OCI-LY3 (cell line): ENCODE data around the gene RGL4.

Source experiments
- H2AFZ ChIP-seq: fragments of 200-600, 300-600 bp; shearing (Covaris generic); 2 replicates; pipeline ENCODE4 v1.6.0; 2014; ENCODE audit warnings: antibody characterized with exemption, low read depth, low read length
- H3K27ac ChIP-seq: fragments of 200-600, 300-600 bp; sonication (generic); 2 replicates; pipeline ENCODE4 v1.5.1; 2014; ENCODE audit warnings: mild to moderate bottlenecking, low read length, moderate library complexity, mixed read lengths
- H3K27me3 ChIP-seq: fragments of 200-600, 300-600 bp; sonication (generic); 2 replicates; pipeline ENCODE4 v1.6.1; 2014; ENCODE audit warnings: low read depth, low read length, mixed read lengths
- H3K36me3 ChIP-seq: fragments of 200-600, 300-600 bp; sonication (generic); replicated peaks from 2 replicates; pipeline ENCODE3; 2014; ENCODE audit warnings: low read depth, low read length, mixed read lengths
- H3K4me1 ChIP-seq: fragments of 300-600, 200-600 bp; sonication (generic); 2 replicates; pipeline ENCODE4 v1.6.1; 2014; ENCODE audit warnings: low read length, mixed read lengths
- H3K4me2 ChIP-seq: fragments of 200-600, 300-600 bp; sonication (generic); 2 replicates; pipeline ENCODE4 v1.6.1; 2014; ENCODE audit warnings: low read length, mixed read lengths
- H3K4me3 ChIP-seq: fragments of 300-600, 200-600 bp; sonication (generic); 2 replicates; pipeline ENCODE4 v1.5.1; 2014; ENCODE audit warnings: antibody characterized with exemption, mild to moderate bottlenecking, low read length, moderate library complexity
- H3K79me2 ChIP-seq: fragments of 300-600, 200-600 bp; shearing (Covaris generic); 2 replicates; pipeline ENCODE4 v1.6.1; 2014; ENCODE audit warnings: mild to moderate bottlenecking, low read length, mixed read lengths
- H3K9ac ChIP-seq: fragments of 300-600, 200-600 bp; shearing (Covaris generic); 2 replicates; pipeline ENCODE4 v1.6.0; 2014; ENCODE audit warnings: mild to moderate bottlenecking, low read length, moderate library complexity
- H3K9me3 ChIP-seq: fragments of 200-600, 300-600 bp; shearing (Covaris generic); 2 replicates; pipeline ENCODE4 v1.6.1; 2014; ENCODE audit warnings: low read length, mixed read lengths; ENCODE audit not compliant: insufficient read depth
- H4K20me1 ChIP-seq: fragments of 200-600, 300-600 bp; sonication (generic); 2 replicates; pipeline ENCODE4 v1.6.1; 2016; ENCODE audit warnings: low read length, mixed read lengths; ENCODE audit not compliant: insufficient read depth
- EZH2phosphoT487 ChIP-seq: fragments of 200-600 bp; shearing (Covaris generic); IDR thresholded peaks from 2 replicates; pipeline ENCODE4 v1.6.1; 2018; ENCODE audit warnings: antibody characterized with exemption, mixed run types, low read depth
- TF ChIP-seq, protein P1 (sequence below): fragments of 200-600, 300-600 bp; sonication (generic); IDR thresholded peaks from 2 replicates; pipeline ENCODE4 v1.5.1; 2014; ENCODE audit warnings: antibody characterized with exemption, low read length, low read depth

Gene RGL4

DNA sequence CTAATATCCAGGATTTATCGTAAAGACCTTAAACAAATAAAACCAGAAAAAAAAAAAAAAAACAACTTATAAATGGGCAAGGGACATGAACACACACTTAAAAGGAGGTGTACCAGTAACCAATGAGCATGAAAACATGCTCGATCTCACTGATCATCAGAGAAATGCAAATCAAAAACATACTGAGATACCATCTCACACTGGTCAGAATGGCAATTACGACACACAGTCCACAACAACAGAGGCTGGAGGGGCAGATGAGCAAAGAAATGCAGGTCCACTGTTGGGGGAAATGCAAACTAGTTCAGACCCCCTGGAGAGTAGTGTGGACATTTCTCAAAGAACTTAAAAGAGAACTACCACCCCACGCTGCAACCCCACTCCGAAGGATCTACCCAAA is 13.2 kb downstream of the RGL4 start:
- Histone ChIP-seq H3K27ac (no peak overlapping the region), H3K36me3 (peaks cover 83% of the 10 kb centered on the region), H3K4me3 (no peak overlapping the region), H4K20me1 (peaks cover 37% of the 10 kb centered on the region), H3K27me3 (no peaks in the 10 kb centered on the region), H3K9me3 (no peaks in the 10 kb centered on the region), H3K4me1 (peaks cover 3% of the 10 kb centered on the region), H3K4me2 (no peak overlapping the region), H3K79me2 (peaks cover 33% of the 10 kb centered on the region), H2AFZ (no peak overlapping the region), H3K9ac (no peak overlapping the region)
- TF ChIP-seq EZH2phosphoT487, result no peak
- TF ChIP-seq, protein P1, sequence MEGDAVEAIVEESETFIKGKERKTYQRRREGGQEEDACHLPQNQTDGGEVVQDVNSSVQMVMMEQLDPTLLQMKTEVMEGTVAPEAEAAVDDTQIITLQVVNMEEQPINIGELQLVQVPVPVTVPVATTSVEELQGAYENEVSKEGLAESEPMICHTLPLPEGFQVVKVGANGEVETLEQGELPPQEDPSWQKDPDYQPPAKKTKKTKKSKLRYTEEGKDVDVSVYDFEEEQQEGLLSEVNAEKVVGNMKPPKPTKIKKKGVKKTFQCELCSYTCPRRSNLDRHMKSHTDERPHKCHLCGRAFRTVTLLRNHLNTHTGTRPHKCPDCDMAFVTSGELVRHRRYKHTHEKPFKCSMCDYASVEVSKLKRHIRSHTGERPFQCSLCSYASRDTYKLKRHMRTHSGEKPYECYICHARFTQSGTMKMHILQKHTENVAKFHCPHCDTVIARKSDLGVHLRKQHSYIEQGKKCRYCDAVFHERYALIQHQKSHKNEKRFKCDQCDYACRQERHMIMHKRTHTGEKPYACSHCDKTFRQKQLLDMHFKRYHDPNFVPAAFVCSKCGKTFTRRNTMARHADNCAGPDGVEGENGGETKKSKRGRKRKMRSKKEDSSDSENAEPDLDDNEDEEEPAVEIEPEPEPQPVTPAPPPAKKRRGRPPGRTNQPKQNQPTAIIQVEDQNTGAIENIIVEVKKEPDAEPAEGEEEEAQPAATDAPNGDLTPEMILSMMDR, result no peak

DNA sequence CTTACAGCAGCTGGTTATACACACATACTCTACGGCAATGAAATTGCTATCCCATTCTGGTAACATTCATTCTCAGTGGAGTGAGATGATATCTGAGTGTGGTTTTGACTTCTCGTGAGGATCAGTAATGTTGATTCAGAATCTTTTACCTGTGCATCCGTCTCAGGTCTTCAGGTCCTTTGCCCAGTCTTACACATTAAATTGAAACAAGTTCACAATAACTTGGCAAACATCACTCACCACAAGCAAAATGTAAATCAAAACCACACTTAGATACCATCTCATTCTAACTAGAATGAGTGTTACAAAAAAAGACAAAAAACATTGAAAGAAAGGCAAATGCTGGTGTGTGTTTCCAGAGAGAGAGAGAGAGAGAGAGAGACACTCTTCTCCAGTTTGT is 14.0 kb downstream of the RGL4 start:
- Histone ChIP-seq H3K27ac (no peak overlapping the region), H3K9ac (no peak overlapping the region), H3K36me3 (peaks cover 88% of the 10 kb centered on the region), H3K4me1 (peaks cover 3% of the 10 kb centered on the region), H3K4me2 (no peak overlapping the region), H3K9me3 (no peaks in the 10 kb centered on the region), H3K4me3 (no peak overlapping the region), H3K79me2 (peaks cover 33% of the 10 kb centered on the region), H2AFZ (no peak overlapping the region), H4K20me1 (peaks cover 37% of the 10 kb centered on the region), H3K27me3 (no peaks in the 10 kb centered on the region)
- TF ChIP-seq, protein P1, result no peak
- no peak for TF ChIP-seq EZH2phosphoT487

DNA sequence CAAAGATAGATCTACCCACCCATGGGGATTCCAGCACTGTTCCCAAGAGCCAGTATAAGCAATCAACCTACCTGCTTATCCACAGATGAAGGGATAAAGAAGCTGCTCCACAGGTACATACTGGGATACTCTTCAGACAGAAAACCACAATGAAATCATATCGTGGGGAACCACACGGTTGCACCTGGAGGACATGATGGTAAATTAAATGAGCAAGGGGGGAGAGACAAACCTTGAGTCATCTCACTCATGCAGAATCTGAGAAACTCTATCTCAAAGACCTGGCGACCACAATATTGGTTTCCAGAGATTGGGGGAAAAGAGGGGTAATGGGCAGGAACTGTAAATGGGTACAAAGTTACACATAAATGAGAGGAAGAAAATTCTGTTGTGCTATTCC is 14.5 kb downstream of the RGL4 start:
- no peak overlapping the region for H3K4me3 ChIP-seq
- peaks cover 37% of the 10 kb centered on the region for H4K20me1 ChIP-seq
- H3K4me2 ChIP-seq, result no peak overlapping the region
- no peaks in the 10 kb centered on the region for H3K27me3 ChIP-seq
- H3K9ac ChIP-seq, result no peak overlapping the region
- no peak overlapping the region for H2AFZ ChIP-seq
- H3K4me1 ChIP-seq, result peaks cover 3% of the 10 kb centered on the region
- H3K36me3 ChIP-seq, result peaks cover 88% of the 10 kb centered on the region
- peaks cover 33% of the 10 kb centered on the region for H3K79me2 ChIP-seq
- H3K27ac ChIP-seq, result no peak overlapping the region
- no peaks in the 10 kb centered on the region for H3K9me3 ChIP-seq
- TF ChIP-seq, protein P1, result no peak
- TF ChIP-seq EZH2phosphoT487, result no peak

DNA sequence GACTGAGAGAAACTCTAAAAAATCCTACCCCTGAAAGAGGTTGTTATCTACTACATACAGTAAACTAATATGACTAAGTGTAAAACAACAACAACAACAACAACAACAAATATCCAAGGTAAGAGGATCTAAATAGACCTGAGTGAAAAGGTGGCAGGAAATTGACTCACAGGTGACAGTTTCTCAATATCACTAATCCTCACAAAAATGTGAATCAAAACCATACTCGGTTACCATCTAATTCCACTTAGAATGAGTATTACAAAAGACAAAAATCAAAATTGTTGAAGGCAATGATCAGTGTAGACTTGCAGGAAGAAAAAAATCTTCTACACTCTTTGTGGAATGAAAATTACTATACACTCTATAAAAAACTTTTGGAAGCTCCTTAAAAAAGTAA is 17.5 kb downstream of the RGL4 start:
- Histone ChIP-seq H3K27me3 (no peaks in the 10 kb centered on the region), H3K9me3 (no peaks in the 10 kb centered on the region), H3K79me2 (peaks cover 10% of the 10 kb centered on the region), H3K27ac (no peak overlapping the region), H3K4me1 (peaks cover 3% of the 10 kb centered on the region), H2AFZ (no peak overlapping the region), H3K9ac (no peak overlapping the region), H3K4me2 (no peak overlapping the region), H3K36me3 (peaks cover 68% of the 10 kb centered on the region), H3K4me3 (no peak overlapping the region), H4K20me1 (peaks cover 16% of the 10 kb centered on the region)
- no peak for TF ChIP-seq EZH2phosphoT487
- TF ChIP-seq, protein P1, result no peak
